VCaP (cell line): ENCODE data around the gene GFM1.

Source experiments
- H3K27ac ChIP-seq: fragments of 450-650 bp; 2 replicates; pipeline ENCODE4 v1.5.1; 2017
- CTCF ChIP-seq: fragments of 450-650 bp; conservative IDR thresholded peaks from 2 replicates; pipeline ENCODE4 v1.5.1; 2017; ENCODE audit warnings: mild to moderate bottlenecking, moderate library complexity

The GFM1 gene

GRCh38 chr3:158660711-158661110, 16.4 kb downstream of the GFM1 start:
- H3K27ac ChIP-seq = peak overlapping the region; percentile 40
- no peak for TF ChIP-seq CTCF

GRCh38 chr3:158663246-158663645, 18.9 kb downstream of the GFM1 start:
- no peak for TF ChIP-seq CTCF
- H3K27ac ChIP-seq = no peak overlapping the region

GRCh38 chr3:158663832-158664231, 19.5 kb downstream of the GFM1 start:
- no peak overlapping the region for H3K27ac ChIP-seq
- no peak for TF ChIP-seq CTCF

GRCh38 chr3:158666416-158666815, 22.1 kb downstream of the GFM1 start:
- no peak for TF ChIP-seq CTCF

GRCh38 chr3:158668506-158668905, 24.2 kb downstream of the GFM1 start:
- TF ChIP-seq CTCF = no peak
- no peak overlapping the region for H3K27ac ChIP-seq

More at GRCh38 chr3:158666416-158666815, 22.1 kb downstream of the GFM1 start:
- H3K27ac ChIP-seq = no peak overlapping the region

- H3K27ac ChIP-seq = peak overlapping the region; percentile 80
- no peak for TF ChIP-seq CTCF
Observed at GRCh38 chr3:158671821-158672214, 27.5 kb downstream of the GFM1 start.

- H3K27ac ChIP-seq = peak within 1 kb of the TSS; percentile 80
- TF ChIP-seq CTCF = peak; percentile 77
Observed at GRCh38 chr3:158672215-158673176, 28.2 kb downstream of the GFM1 start, which contains the start of gene LXN. LXN (minus strand) TSS chr3:158672648; CDS start chr3:158672478, 170 bp downstream.
